WTC11 (cell line): ENCODE results near the gene IBSP. TPM values are rescaled to one million over a fixed set of nuclear protein-coding genes. Genes with fewer than 3 reads are reported as not detected.

ENCODE experiments used
- ATAC-seq: fragments of 200-7000 bp; cut with Tn5 transposase; 2 replicates; pipeline ENCODE4 v1.10.0; 2021; ENCODE audit warnings: mild to moderate bottlenecking, moderate library complexity
- CTCF ChIA-PET: fragments of 300-600 bp; sonication (Branson Sonifier 250); formaldehyde crosslinking; loops from one replicate; lab custom pipeline; 2021; ENCODE audit warnings: antibody characterized with exemption; lab: Charles Lee
- POLR2A ChIA-PET: fragments of 350-600 bp; sonication (Branson Sonifier 250); formaldehyde crosslinking; loops from one replicate; lab custom pipeline; 2021; ENCODE audit warnings: antibody characterized with exemption; lab: Charles Lee
- DNase-seq: peaks from one replicate; pipeline ENCODE4 v3.0.0; 2021; ENCODE audit warnings: low spot score
- H3K27ac Mint-ChIP-seq: 2 replicates; pipeline ENCODE4 v1.8.0; 2021; ENCODE audit warnings: mixed read lengths
- H3K27me3 Mint-ChIP-seq: 2 replicates; pipeline ENCODE4 v1.8.0; 2021; ENCODE audit warnings: low read depth, mild to moderate bottlenecking, moderate library complexity, mixed read lengths
- H3K36me3 Mint-ChIP-seq: 2 replicates; pipeline ENCODE4 v1.8.0; 2021; ENCODE audit warnings: mixed read lengths
- H3K4me1 Mint-ChIP-seq: 2 replicates; pipeline ENCODE4 v1.8.0; 2022; ENCODE audit warnings: mixed read lengths
- H3K4me3 Mint-ChIP-seq: 2 replicates; pipeline ENCODE4 v1.8.0; 2021; ENCODE audit warnings: mild to moderate bottlenecking, moderate library complexity, mixed read lengths
- H3K9me3 Mint-ChIP-seq: 2 replicates; pipeline ENCODE4 v1.8.0; 2021; ENCODE audit warnings: mixed read lengths
- CBFB ChIP-seq: sonication (generic); formaldehyde crosslinking; IDR thresholded peaks from 2 replicates; pipeline ENCODE4 v1.8.1; 2022; ENCODE audit warnings: mild to moderate bottlenecking, low read depth, missing genetic modification reagents
- CTCF ChIP-seq: fragments of 200-600 bp; IDR thresholded peaks from 2 replicates; pipeline ENCODE4 v1.8.0; 2022; ENCODE audit warnings: antibody characterized with exemption
- ERG ChIP-seq: fragments of 250-450 bp; sonication (Bioruptor Pico); IDR thresholded peaks from 2 replicates; pipeline ENCODE4 v1.8.0; 2021; ENCODE audit warnings: mild to moderate bottlenecking
- ETV6 ChIP-seq: sonication (generic); formaldehyde crosslinking; IDR thresholded peaks from 2 replicates; pipeline ENCODE4 v1.8.1; 2022; ENCODE audit warnings: mild to moderate bottlenecking, missing genetic modification reagents
- MXD4 ChIP-seq: fragments of 250-450 bp; sonication (Bioruptor Pico); IDR thresholded peaks from 2 replicates; pipeline ENCODE4 v1.8.0; 2021; ENCODE audit warnings: mild to moderate bottlenecking, moderate library complexity, borderline replicate concordance
- RORB ChIP-seq: fragments of 250-450 bp; sonication (Bioruptor Pico); IDR thresholded peaks from 2 replicates; pipeline ENCODE4 v1.9.0; 2021; ENCODE audit warnings: mild to moderate bottlenecking
- SMAD3 ChIP-seq: sonication (generic); formaldehyde crosslinking; IDR thresholded peaks from 2 replicates; pipeline ENCODE4 v1.8.0; 2022; ENCODE audit warnings: missing genetic modification reagents, mild to moderate bottlenecking, borderline replicate concordance
- SP1 ChIP-seq: sonication (generic); formaldehyde crosslinking; conservative IDR thresholded peaks from 2 replicates; pipeline ENCODE4 v1.8.1; 2022; ENCODE audit warnings: missing genetic modification reagents
- STAT6 ChIP-seq: sonication (generic); formaldehyde crosslinking; conservative IDR thresholded peaks from 2 replicates; pipeline ENCODE4 v1.8.1; 2023; ENCODE audit warnings: mild to moderate bottlenecking, low read depth, missing genetic modification reagents, moderate library complexity
- TEAD4 ChIP-seq: sonication (generic); formaldehyde crosslinking; IDR thresholded peaks from 2 replicates; pipeline ENCODE4 v1.8.0; 2022; ENCODE audit warnings: mild to moderate bottlenecking, missing genetic modification reagents
- TP53 ChIP-seq: sonication (generic); formaldehyde crosslinking; IDR thresholded peaks from 2 replicates; pipeline ENCODE4 v1.8.1; 2023; ENCODE audit warnings: mild to moderate bottlenecking, missing genetic modification reagents
- ZBTB43 ChIP-seq: sonication (generic); formaldehyde crosslinking; IDR thresholded peaks from 2 replicates; pipeline ENCODE4 v1.8.1; 2023; ENCODE audit warnings: mild to moderate bottlenecking, missing genetic modification reagents
- ZMAT4 ChIP-seq: fragments of 250-450 bp; sonication (Bioruptor Pico); IDR thresholded peaks from 2 replicates; pipeline ENCODE4 v1.9.0; 2021; ENCODE audit warnings: mild to moderate bottlenecking
- ZNF396 ChIP-seq: fragments of 250-450 bp; sonication (Bioruptor Pico); IDR thresholded peaks from 2 replicates; pipeline ENCODE4 v1.8.0; 2021; ENCODE audit warnings: mild to moderate bottlenecking, moderate library complexity, borderline replicate concordance
- total RNA-seq: library from RNA; stranded (reverse); gene quantifications from 3 replicates; pipeline ENCODE4 v1.2.3, GENCODE V29; 2021

The IBSP gene
- total RNA-seq, 1 experiment from 2014 or later: not detected

- H3K4me1 Mint-ChIP-seq: peaks cover 10% of the 10 kb centered on the region
- TF ChIP-seq STAT6 (no peak), ETV6 (no peak), TP53 (no peak)
- H3K27ac Mint-ChIP-seq: no peak overlapping the region
- H3K9me3 Mint-ChIP-seq: no peaks in the 10 kb centered on the region
- no peak overlapping the region for H3K4me3 Mint-ChIP-seq
- no peaks in the 10 kb centered on the region for H3K36me3 Mint-ChIP-seq
- H3K27me3 Mint-ChIP-seq: no peaks in the 10 kb centered on the region; the same call in 1 of the 2 replicates
- POLR2A ChIA-PET: no interaction called here
- DNase-seq: no peak
- CTCF ChIA-PET: no interaction called here
- no peak for ATAC-seq
Measured at GRCh38 chr4:87844452-87844851, 45.1 kb downstream of the IBSP start.

- Mint-ChIP-seq H3K27ac (no peak overlapping the region), H3K27me3 (no peaks in the 10 kb centered on the region; the same call in 1 of the 2 replicates), H3K36me3 (no peaks in the 10 kb centered on the region)
- CTCF ChIA-PET: interaction anchor here (1.7 kb wide), 1 partner anchor 302 kb away, joined by 7 read pairs; no protein-coding TSS in a partner anchor
- no peak for ATAC-seq
- no peak for TF ChIP-seq SP1 (CRISPR knock-in tag)
- TF ChIP-seq MXD4 (CRISPR knock-in tag): no peak
- no peak for TF ChIP-seq TEAD4 (CRISPR knock-in tag)
- no peak for TF ChIP-seq CBFB (CRISPR knock-in tag)
- no peak for TF ChIP-seq SMAD3 (CRISPR knock-in tag)
- TF ChIP-seq ZBTB43 (CRISPR knock-in tag): no peak
- TF ChIP-seq ZNF396 (CRISPR knock-in tag): no peak
- no peak for TF ChIP-seq ERG (CRISPR knock-in tag)
- no peak for TF ChIP-seq RORB
- no peak for TF ChIP-seq ZMAT4 (CRISPR knock-in tag)
- TF ChIP-seq, all 79 proteins: peak for 0
- H3K4me1 Mint-ChIP-seq: peaks cover 14% of the 10 kb centered on the region
- H3K9me3 Mint-ChIP-seq: no peaks in the 10 kb centered on the region
- no peak overlapping the region for H3K4me3 Mint-ChIP-seq
- DNase-seq: no peak
- POLR2A ChIA-PET: no interaction called here
Measured at GRCh38 chr4:87846226-87846625, 46.9 kb downstream of the IBSP start.

GRCh38 chr4:87848622-87849351 lies 49.4 kb downstream of the IBSP start:
- POLR2A ChIA-PET: no interaction called here

More at GRCh38 chr4:87848622-87849351, 49.4 kb downstream of the IBSP start:
- peaks cover 31% of the 10 kb centered on the region for H3K4me1 Mint-ChIP-seq
- CTCF ChIA-PET: interaction anchor here (0.6 to 2.4 kb wide), 46 partner anchors 8 to 698 kb away, joined by 3 to 39 read pairs (median 4); partner anchors contain the start of genes HSD17B11 and SPP1
- DNase-seq (peak; percentile 42), ATAC-seq (peak; percentile 89)
- TF ChIP-seq STAT6 (no peak), CTCF (peak; percentile 56)
- H3K36me3 Mint-ChIP-seq: no peaks in the 10 kb centered on the region
- no peaks in the 10 kb centered on the region for H3K9me3 Mint-ChIP-seq
- H3K27me3 Mint-ChIP-seq: no peaks in the 10 kb centered on the region; the same call in 1 of the 2 replicates
- peak overlapping the region; percentile 59 for H3K4me3 Mint-ChIP-seq
- H3K27ac Mint-ChIP-seq: no peak overlapping the region
